Fibroblast of upper back skin (primary cell): ENCODE results near the gene LDAH.

Experiments
- DNase-seq: peaks from one replicate; pipeline ENCODE4 v3.0.0-alpha.2; 2013

LDAH gene

DNA sequence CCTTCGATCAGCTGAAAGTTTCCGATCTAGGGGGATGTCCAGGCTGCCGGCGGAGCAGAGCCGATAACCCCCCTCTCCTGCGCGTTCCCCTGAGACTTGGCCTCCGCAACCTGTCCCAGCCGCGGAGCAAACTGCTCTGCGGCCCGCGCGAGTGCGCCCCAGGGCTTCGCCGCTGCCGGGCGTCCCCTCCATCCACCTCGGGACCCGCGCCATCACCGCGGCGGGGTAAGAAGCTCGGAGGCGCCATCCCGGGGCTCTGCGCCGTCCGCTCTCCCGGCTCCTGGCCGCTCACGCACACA is 156.9 kb downstream of the LDAH start:
- DNase-seq, result no peak

DNA sequence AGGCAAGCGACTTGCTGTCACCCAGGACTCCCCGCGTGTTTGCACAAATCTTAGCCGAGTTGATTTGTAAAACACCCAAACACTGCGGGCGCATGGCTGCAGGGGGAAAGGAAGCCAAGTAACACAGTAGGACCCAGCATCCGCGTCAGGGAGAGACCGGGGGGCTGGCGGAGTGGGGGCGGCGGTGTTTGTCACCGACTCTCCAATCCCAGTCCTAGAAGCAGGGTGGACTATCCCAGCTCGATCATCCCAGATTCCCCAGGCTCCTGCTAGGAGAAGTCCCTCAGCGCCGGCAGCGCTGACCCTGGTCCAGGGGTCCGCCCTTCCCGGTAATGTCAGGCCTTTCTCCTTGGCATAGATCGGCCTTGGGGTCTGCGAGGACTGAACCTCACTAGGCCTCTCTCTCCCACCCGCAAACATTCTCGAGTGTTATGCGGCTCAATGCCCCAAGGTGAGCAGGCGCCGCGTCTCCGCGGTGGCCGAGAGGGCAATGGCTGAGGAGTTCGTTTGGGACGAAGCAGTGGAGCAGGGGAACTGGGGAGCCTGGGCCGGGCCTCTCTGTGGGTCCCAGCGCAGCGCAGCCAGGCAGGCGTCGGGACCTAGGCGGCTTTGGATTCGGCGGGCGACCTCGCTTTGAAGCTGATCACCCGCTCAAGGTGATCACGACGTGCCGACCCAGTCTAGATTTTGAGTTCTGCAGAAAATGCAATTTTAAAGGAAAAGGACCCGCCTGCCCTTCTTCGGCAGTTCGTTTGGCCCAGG is 157.5 kb downstream of the LDAH start:
- no peak for DNase-seq

DNA sequence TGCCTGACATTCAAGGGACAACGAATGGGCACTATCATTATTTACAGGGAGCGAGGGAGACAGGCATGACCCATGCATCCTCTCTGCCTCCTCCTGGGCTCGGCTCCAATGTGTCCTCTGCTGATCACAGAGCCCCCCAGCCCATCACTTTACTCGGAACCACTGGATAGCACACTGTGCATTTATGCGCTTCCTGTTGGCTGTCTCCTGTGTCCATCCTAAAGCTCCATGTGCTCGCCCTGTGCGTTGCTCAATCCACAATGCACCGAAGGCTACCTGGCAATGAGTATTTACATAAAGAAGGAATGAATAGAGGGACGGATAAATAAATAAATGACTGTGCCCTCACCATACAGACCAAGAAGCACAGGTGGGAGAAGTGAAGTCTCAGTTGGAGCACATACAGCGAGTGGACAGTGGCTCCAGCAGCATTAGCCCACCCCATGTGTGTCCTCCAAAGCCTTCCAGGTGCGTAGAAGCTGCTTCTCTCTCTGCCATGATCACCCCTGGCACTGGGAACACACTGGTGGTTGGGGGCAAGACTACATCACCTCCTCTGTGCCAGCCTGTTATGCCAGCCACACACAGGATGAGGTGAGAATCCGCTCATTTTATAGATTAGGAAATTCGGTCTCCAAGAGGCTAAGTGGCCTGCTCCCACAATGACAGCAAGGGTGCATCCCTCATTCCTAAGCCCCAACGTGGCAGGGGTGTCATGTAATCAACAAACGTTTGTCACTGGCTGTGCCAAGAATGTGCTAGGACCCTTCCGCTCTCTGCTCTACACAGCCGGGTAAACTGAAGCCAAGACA is 158.3 kb downstream of the LDAH start:
- DNase-seq, result no peak

DNA sequence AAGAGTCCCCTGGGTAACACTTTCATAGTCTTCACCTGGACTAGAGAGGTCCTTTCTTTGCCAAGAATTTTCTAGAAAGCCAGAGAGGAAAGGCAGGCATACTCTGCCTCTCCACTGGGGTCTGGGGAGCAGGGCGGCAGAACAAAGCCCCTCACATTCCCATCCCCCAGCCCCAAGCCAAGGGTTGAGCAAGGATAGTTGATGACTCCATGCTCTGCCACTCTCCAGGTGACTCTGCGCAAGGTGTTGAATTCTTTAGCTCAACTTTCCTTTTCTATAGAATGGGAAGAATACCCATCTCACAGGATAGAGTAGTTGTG is 158.9 kb downstream of the LDAH start:
- DNase-seq, result no peak

DNA sequence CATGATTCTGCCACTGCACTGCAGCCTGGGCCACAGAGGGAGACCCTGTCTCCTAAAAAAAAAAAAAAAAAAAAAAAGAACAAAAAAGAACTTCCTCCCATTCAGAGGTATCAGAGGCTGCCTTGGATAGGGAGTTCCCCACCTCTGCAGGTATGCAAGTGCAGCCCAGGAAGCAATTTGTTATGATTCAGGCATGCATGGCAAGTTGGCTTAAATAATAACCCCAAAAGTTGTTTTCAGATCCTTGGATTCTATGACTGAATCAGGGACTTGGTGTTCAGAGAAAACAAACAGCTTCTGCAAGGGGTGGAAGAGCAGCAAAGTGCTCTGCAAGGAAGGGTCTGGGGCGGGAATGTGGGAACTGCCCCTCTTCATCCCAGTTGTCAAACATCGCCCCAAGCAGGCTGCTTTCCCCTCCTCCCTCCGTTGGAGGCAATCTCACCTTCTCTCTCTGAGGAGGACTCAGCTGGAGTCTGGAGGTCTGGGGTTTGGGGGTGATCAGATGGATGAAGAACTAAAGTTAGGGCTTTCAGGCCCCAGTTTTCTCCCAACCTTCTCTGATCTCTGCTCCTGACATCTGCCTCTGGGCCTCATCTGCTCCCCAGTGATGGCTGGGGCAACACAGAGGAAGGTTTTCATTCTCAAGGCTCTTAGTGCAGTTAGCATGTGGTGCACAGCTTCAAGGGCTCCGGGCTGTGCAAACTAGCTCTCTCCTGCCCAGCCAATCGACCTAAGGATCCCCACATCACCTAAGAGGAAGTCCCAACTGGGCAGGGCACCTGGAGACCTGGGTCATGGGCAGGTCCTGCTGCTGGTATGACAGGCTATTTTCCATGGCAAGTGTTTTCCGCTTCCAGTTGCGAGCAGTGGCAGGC is 159.5 kb downstream of the LDAH start:
- DNase-seq, result no peak

DNA sequence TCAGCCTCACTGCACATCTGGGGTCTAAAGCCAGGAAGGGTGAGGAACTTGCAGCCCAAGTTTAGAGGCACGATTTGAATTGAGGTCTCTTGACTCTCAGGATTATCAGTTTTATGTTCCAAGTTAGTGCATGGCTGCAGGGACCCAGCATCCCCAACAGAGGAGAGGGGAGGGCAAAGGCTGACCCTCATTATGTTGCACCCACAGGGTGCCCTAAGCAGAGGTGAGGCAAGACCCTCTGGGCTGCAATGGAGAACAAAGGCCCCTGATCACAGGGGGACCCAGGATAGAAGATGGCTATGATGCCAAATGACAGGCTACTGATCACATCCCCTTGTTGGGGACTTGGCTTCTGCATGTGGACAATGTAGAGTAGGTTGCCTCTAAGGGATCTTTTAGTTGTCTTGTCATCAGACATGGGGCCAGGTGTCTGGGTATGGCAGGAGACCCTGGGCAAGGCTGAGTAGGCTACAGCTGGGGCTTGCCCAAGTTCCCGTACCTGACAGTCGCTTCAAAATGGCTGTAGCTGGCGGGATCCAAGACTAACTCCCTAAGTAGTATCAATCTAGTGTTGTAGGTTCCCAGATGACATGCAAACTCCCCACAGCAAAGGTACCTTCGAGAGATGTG is 160.5 kb downstream of the LDAH start:
- DNase-seq, result no peak

DNA sequence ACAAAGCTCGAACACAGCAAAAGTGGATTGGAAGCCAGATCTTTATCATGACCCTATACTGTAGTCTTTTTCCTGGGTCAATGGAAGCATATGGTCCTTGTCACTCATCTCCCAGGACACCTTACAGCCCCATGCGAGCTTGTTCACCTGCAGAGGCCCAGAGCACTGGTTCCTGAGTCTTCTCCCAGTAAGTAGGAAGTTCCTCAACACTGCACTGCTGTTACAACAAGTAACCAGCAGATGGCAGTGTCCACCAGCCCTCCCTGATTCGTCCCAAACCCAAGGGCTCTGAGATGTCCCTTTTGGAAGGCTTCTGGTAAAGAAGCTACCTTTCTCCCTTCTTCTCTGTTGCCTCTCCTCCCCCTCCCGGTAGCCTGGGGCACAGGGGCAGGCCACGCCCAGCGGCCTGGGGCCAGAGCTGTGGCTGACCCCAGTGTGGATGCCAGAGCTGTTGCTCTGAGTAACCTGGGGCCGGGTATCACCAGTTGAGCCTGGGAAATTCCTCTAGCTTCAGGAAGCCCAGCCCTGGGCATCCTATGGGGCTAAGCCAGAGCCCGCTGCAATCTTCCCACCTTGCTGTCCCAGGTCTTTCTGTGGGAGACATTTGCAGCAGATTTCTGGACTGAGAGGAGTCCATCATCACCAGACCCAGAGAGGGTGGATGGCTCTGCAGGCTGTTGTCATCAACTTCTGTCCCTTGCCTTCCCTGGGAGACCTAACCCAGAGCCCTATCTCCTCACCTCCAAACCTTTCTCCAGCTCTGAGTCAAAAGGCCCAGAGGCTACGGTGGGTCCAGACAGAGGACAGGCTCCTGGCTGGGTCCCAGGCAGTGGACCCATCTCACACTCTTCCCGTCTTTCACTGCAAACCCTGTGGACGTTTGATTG is 161.2 kb downstream of the LDAH start:
- DNase-seq, result peak; percentile 67

DNA sequence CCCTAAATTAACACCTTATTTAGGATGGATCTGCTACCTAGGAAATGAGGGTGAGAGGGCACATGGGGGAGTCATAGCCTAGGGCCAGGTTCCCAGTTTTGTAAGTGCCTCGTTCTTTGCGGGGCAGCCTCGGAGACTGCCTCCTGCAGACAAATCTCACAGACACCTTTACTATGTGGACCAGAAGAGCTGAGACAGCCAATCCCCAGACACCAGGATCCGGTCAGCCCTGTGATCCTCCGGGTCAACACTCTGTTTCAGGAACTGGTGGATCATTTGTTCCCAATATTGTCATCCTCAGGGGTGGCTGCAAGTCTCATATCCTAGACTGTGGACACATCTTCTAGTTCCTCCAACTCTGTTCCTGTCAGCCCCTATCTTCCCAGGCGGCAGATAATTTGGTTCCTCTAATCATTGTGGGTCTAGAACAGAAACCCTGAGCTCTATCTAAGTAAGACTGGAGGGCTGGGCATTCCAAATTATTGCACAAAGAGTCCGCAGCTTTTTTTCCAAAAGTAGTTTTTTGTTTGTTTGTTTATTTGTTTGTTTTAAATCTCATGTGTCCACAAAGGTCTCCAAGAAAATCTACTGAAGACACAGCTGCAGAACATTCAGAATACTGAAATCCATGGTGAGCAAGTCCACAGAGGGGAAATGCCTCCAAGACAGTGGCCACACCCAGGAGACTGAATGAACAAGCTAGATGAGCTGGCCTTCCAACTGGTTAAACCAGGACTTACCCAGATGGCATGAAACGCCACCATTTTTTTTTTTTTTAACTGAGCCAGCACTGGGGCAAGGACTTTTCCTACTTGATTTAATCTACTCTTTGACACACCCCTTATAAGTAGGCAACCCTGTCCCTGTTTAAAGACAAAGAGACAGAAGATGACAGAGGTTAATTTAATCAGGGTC is 162.1 kb downstream of the LDAH start:
- DNase-seq, result no peak

DNA sequence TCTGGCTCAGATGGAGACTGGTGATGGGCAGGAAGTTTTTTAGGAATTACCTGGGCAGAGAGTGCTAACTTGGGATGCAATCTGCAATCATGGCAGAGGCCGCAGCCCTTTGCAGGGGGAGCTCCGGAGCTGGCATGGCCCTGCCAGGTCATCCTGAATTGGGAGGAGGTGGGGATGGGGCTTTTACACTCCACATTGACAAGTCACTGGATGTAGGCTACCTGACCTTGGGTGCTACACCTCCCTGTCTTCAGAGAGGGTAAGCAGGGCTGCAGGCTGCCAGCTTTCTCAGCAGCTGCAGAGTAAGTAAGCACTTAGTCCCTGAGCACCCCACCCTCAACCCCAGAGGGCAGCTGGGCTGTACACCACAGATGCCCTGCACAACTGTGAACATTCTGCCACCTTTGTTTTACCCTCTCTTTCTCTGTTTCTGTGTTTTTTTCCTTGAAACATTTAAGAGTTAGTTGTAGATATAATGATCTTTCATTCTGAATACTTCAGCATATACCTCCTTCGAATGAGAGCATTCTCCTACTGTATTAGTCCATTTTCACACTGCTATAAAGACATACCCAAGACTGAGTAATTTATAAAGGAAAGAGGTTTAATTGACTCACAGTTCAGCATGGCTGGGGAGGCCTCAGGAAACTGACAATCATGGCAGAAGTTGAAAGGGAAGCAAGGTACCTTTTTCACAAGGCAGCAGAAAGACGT is 165.2 kb downstream of the LDAH start:
- no peak for DNase-seq

DNA sequence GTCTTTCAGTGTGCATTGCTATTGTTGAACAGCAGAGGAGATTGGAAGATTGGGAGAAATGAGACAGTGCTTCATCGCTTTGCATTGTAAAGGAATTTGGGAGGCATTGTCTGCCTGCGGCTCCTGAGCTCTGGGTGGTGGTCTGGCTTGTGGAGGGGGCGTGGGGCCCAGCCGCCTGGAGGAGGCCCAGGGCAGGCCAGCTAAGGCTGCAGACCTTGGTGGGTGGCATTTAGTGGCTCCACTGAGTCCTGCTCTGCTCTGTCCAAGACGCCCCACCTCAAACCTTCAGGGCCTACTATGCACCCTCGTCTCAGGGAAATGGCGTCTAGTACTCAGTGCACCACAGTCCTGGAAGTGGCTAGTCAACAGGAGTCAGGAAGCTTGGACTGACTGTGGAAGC is 166.3 kb downstream of the LDAH start:
- DNase-seq, result no peak

DNA sequence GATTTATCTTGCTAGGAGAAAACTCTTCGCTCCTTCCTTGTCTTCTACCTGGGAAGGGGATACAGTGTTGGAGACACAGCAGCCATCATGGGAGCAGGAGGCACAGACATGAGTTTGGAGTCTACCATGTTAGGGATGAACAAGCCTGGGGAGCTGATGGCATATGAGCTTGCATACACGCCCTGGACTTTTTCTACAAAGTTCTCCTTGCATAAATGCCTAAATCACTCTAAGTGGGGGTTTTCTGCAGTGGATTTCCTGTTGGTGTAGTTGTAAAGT is 168.4 kb downstream of the LDAH start:
- DNase-seq, result no peak

DNA sequence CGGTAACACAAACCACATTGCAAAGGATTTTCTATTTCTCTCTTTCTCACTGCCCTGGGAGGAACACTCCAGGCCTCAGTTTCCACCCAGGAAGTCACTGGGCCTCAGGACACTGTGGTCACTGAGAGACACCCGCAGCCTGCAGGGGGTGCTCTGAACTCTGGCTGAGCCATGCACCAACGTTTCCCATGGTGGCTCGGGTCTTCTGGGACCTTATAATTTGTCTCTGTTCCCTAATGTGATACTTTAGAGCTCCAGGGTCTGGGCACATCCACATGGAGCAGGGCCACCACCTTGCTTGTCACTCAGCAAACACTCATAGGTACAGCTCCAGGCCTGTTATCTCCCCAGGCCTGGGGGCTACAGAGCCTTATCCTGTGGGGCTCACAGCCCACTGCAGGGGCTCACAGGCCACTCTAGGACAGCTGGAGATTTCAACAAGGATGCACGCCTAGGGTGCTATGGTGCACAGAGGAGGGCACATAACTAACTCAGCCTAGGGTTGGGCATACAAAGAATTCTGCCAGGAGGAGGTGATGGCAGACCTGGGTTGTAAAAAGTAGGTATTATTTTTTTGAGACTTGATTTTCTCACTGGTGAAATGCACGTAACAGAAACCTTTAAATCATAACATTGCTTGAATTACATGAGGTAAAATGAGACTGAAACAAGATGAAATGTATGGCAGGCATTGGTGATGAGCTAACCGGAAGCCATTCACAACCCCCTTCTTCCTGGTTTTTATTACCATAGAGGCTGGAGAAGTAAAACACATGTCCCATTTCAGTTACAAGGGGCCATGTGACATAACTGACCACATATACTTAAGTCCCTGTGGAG is 169.0 kb downstream of the LDAH start:
- no peak for DNase-seq

DNA sequence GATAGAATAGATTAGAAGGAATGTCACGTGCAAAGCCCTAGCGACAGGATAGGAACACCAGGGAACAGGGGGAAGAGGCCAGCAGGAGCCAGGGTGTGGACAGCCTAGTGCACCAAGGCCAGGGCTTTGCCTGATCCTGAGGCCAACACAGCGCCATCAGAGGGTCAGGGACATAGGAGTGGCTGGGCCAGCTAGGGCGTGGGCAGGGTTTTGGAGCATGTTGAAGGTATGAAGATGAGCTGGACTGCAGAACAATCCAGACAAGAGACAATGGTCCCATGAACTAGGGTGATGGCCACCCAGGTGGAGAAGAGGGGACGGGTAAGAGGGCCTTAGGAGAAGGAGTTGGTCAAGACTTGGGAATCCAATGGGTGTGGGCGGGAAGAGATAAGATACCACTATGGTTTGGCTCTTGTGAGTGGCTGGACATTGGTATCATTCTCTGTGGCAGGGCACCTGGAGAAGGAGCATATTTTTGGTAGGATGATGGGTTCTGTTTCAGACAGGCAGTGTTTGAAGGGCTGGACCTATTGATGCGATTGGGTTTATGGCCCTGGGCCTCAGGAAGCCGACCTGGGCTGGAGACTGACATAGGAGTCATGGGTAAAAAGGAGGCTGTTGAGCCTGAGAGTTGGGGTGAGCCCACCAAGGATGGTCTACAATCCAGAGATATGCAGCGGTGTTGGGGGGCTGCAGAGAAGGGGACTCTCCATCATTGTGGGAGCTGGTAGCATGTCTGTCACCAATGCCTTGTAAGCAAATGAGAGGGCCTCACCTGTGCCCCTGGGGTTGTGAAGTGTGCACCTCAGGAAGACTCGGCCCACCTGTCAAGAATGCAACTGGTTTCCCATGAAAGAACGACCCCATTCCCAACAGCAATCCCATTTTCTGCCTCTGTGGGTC is 170.0 kb downstream of the LDAH start:
- no peak for DNase-seq

DNA sequence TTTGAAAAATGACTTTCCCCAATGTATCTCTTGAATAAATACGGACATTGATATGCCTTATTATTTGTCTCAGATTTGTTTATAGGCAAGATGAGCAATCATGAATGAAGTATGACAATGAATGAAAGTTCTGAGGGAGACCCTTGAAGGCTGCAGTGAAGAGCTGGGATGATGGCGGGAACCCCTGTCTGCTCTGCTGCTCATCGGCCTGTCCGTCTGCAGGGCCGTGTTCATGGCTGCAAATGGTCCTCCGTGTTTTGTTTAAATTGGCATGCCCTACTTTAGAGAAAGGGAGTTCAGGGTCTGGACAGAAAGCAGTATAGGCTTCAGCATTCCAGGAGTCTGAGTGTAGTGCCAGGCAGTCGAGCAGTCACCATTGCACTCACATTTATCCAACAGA is 170.8 kb downstream of the LDAH start:
- DNase-seq, result no peak

DNA sequence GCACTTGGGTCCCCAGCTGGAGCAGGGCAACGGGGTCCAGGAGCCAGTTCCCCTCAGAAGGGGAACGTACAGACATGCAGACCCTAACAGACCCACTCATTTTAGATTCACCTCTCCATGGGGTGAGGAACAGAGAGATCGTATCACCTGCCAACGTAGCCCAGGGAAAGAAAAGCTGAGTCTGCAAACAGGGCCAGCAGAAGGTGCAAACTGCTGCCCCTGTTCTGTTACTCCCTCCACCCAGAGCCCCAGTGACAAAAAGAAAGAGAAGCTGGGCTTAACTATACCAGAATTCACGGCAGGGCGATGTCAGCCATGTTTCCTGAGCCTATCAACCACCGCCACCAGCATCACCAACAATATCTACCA is 171.2 kb downstream of the LDAH start:
- no peak for DNase-seq

DNA sequence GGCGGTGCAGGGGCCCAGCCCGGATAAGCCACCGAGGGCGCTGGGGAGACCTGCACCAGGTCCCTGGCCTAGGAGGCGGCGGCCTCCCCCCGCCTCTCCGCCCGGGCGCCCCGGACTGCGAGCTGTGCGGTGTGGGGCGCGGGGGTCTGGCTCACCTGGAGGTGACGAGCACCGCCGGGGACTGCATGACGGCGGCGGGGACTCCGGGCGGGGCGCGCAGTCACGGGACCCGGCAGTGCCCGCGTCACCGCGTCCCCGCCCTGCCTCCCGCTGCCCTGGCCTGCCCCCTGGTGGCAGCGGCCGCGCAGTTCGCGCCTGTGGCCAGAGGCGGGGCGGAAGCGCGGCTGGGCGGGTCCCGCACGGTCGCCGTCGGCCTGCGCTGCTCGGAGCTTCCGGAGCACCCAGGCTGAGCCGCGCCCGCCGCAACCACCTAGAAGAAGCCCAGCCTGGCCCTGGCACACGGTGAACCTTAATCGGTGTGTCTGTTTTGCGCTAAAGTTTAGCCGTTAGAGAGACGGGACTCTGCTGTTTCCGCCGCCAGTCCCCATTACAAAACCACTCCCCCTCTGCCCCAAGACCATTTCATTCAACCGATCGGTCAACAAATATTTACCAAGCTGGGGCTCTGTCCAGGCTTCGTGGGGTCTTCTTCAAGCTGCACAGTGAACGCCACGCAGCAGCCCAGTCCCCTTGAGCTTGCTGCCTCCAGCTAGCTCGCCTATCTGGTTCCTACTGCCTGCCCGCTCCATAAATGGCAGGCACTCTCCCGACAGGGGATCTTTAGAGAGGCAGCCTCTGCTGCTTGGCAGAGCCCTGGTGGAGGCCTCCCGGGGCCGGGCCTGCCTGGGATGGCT is 171.8 kb downstream of the LDAH start, which contains the start of gene HS1BP3:
TSS of gene HS1BP3 (minus strand) at position 222 of the 854 bp plus-strand sequence. CDS start at position 187, 35 bp downstream.
- peak; percentile 68 for DNase-seq

DNA sequence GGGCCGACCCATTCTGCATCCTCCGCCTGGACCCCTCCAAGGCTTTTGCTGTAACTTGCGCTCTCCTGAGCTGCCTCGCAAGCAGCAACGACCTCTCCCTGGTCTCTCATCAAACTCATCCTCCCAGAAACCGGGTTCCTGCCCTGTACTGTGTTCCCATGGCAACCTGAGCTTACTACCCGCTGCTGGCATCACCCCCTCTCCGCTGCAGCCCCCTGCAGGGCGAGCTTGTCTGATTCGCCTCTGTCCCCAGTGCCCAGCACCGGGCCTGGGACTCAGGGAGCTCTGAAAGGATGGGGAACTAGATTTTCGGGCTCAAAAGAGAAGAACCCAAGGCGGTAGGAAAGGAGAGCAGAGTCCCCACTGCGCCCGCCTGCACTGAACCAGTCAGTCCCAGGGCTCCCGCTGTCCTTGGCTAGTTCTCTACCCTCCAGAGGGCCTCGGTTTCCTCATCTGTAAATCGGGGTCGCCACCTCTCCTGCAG is 172.5 kb downstream of the LDAH start:
- DNase-seq, result peak; percentile 23
